DOHH2 (cell line): ENCODE measurements around the gene ZDHHC13.

Source experiments
- CTCF ChIP-seq: fragments of 200-600 bp; sonication (generic); IDR thresholded peaks from one replicate; pipeline ENCODE4 v1.5.1; 2014; ENCODE audit warnings: antibody characterized with exemption, mild to moderate bottlenecking, low read depth, low read length; ENCODE audit not compliant: poor library complexity, severe bottlenecking
- EZH2phosphoT487 ChIP-seq: fragments of 200-600 bp; sonication (generic); IDR thresholded peaks from 2 replicates; pipeline ENCODE4 v1.6.1; 2017; ENCODE audit warnings: borderline replicate concordance, mild to moderate bottlenecking, antibody characterized with exemption, low read length, moderate library complexity, mixed read lengths

GRCh38 chr11:19181531-19182261 is 64.7 kb downstream of the ZDHHC13 start:
- TF ChIP-seq CTCF (no peak), EZH2phosphoT487 (no peak)
